AG09309 (cell line): ENCODE results near the gene OR2G2.

Experiments used
- DNase-seq: peaks from one replicate; pipeline ENCODE4 v3.0.0-alpha.2; 2010; ENCODE audit warnings: low read depth
- H3K4me3 ChIP-seq: 2 replicates; pipeline ENCODE4 v1.5.1; 2011; ENCODE audit warnings: mild to moderate bottlenecking, low read depth, low read length, moderate library complexity; ENCODE audit not compliant: control insufficient read depth
- CTCF ChIP-seq: IDR thresholded peaks from 2 replicates; pipeline ENCODE4 v1.5.1; 2011; ENCODE audit warnings: mild to moderate bottlenecking, low read depth, low read length, inconsistent platforms; ENCODE audit not compliant: insufficient read depth, control insufficient read depth; ENCODE audit errors: missing control alignments

OR2G2 gene

GRCh38 chr1:247548769-247549182 lies 39.4 kb upstream of the OR2G2 start, which contains the start of gene GCSAML:
GCSAML (plus strand) TSS chr1:247549134; CDS start chr1:247549192, 58 bp downstream.
- no peak within 1 kb of the TSS for H3K4me3 ChIP-seq
- TF ChIP-seq CTCF, result no peak
- no peak for DNase-seq

- TF ChIP-seq CTCF, result no peak
Observed at GRCh38 chr1:247551721-247552120, 36.4 kb upstream of the OR2G2 start.

GRCh38 chr1:247552231-247552630 lies 35.9 kb upstream of the OR2G2 start:
- DNase-seq, result no peak
- TF ChIP-seq CTCF, result no peak
- no peak overlapping the region for H3K4me3 ChIP-seq

More at GRCh38 chr1:247551721-247552120, 36.4 kb upstream of the OR2G2 start:
- DNase-seq, result no peak
- H3K4me3 ChIP-seq, result no peak overlapping the region

- no peak for TF ChIP-seq CTCF
- no peak for DNase-seq
Observed at GRCh38 chr1:247557926-247558674, 30.1 kb upstream of the OR2G2 start.

GRCh38 chr1:247561711-247562110 lies 26.4 kb upstream of the OR2G2 start:
- no peak for DNase-seq
- no peak for TF ChIP-seq CTCF
- H3K4me3 ChIP-seq, result no peak overlapping the region

More at GRCh38 chr1:247557926-247558674, 30.1 kb upstream of the OR2G2 start:
- H3K4me3 ChIP-seq, result no peak overlapping the region

GRCh38 chr1:247562198-247562597 lies 26.0 kb upstream of the OR2G2 start:
- no peak overlapping the region for H3K4me3 ChIP-seq
- no peak for DNase-seq
- no peak for TF ChIP-seq CTCF
